Activated naive CD4-positive, alpha-beta T cell treated with anti-CD3 and anti-CD28 coated beads, Interleukin-2, amount 50 U/mL, for 16 hours (primary cell): Measurements from ENCODE around the gene MBD5.
"Not testable (repeated sequence)": the region's sequence is repeated elsewhere in the genome, so short reads cannot be mapped to it uniquely, and the experiment has no call there.

ENCODE experiments used
- DNase-seq: peaks from one replicate; pipeline ENCODE4 v3.0.0-alpha.2; 2020

MBD5 gene

GRCh38 chr2:148528356-148529064 lies 507.6 kb downstream of the MBD5 start:
- no peak for DNase-seq

GRCh38 chr2:148529745-148530144 lies 508.9 kb downstream of the MBD5 start:
- no peak for DNase-seq

GRCh38 chr2:148530350-148530749 lies 509.5 kb downstream of the MBD5 start:
- DNase-seq: no peak

GRCh38 chr2:148531235-148531634 lies 510.3 kb downstream of the MBD5 start:
- DNase-seq: no peak

GRCh38 chr2:148531669-148532428 lies 511.0 kb downstream of the MBD5 start:
- DNase-seq: no peak

GRCh38 chr2:148533004-148533403 lies 512.1 kb downstream of the MBD5 start:
- DNase-seq: no peak

GRCh38 chr2:148533685-148534084 lies 512.8 kb downstream of the MBD5 start:
- no peak for DNase-seq

GRCh38 chr2:148534416-148535204 lies 513.7 kb downstream of the MBD5 start:
- no peak for DNase-seq

- no peak for DNase-seq
Measured at GRCh38 chr2:148538375-148538774, 517.5 kb downstream of the MBD5 start.

- no peak for DNase-seq
Measured at GRCh38 chr2:148540022-148540421, 519.1 kb downstream of the MBD5 start.

GRCh38 chr2:148541792-148542191 lies 520.9 kb downstream of the MBD5 start:
- DNase-seq: no peak

GRCh38 chr2:148542614-148543013 lies 521.7 kb downstream of the MBD5 start:
- no peak for DNase-seq

- DNase-seq: not testable (repeated sequence)
Measured at GRCh38 chr2:148543088-148543540, 522.2 kb downstream of the MBD5 start.

GRCh38 chr2:148545390-148546256 lies 524.7 kb downstream of the MBD5 start:
- no peak for DNase-seq

GRCh38 chr2:148546270-148546669 lies 525.4 kb downstream of the MBD5 start:
- no peak for DNase-seq

GRCh38 chr2:148548716-148549400 lies 528.0 kb downstream of the MBD5 start:
- DNase-seq: no peak

- peak; percentile 28 for DNase-seq
Measured at GRCh38 chr2:148552675-148553331, 531.9 kb downstream of the MBD5 start.

- DNase-seq: no peak
Measured at GRCh38 chr2:148553332-148553887, 532.5 kb downstream of the MBD5 start.

GRCh38 chr2:148554459-148555247 lies 533.8 kb downstream of the MBD5 start:
- no peak for DNase-seq
